ENCODE measurements around the gene CACNA2D1.

- TF ChIP-seq CTCF (IDR thresholded peaks at IDR 0.05) = no peak
- no peak for TF ChIP-seq POLR2A (IDR thresholded peaks at IDR 0.05)
These were observed 158.5 kb downstream of the CACNA2D1 start for GRCh38 chr7:82284936-82285519.
